Common myeloid progenitor, CD34-positive (primary cell): ENCODE data around the gene TOP2A.

Source experiments
- CTCF ChIA-PET: fragments of 350-600 bp; sonication (Branson Sonifier 250); formaldehyde crosslinking; loops from one replicate; lab custom pipeline; 2021; ENCODE audit warnings: antibody characterized with exemption; lab: Charles Lee
- POLR2A ChIA-PET: fragments of 350-600 bp; sonication (Branson Sonifier 250); formaldehyde crosslinking; loops from one replicate; lab custom pipeline; 2021; ENCODE audit warnings: antibody characterized with exemption; lab: Charles Lee
- DNase-seq, 3 donors: peaks; one replicate each; pipeline versions ENCODE4 v3.0.0 to v3.0.0-alpha.2; 2013
- H3K27ac ChIP-seq, 2 experiments: 1 replicate in 1 of 2; 2 replicates in 1 of 2; pipeline ENCODE4 v1.7.0; 2013; ENCODE audit warnings: inconsistent platforms in 2 of 2, low read length in 2 of 2, mild to moderate bottlenecking in 2 of 2, low read depth in 1 of 2, moderate library complexity in 1 of 2; ENCODE audit not compliant: severe bottlenecking in 2 of 2, insufficient read depth in 1 of 2, poor library complexity in 1 of 2
- H3K27me3 ChIP-seq, 5 experiments: replicated peaks in 2 of 5; 1 replicate in 3 of 5; 2 replicates in 2 of 5; pipeline versions ENCODE4 v1.6.1 to v1.7.0; 2013; ENCODE audit warnings: low read length in 4 of 5, mild to moderate bottlenecking in 2 of 5, moderate library complexity in 2 of 5, inconsistent platforms in 1 of 5; ENCODE audit not compliant: insufficient read depth in 5 of 5, control insufficient read depth in 4 of 5
- H3K36me3 ChIP-seq, 4 experiments: 1 replicate in 2 of 4; 2 replicates in 2 of 4; pipeline versions ENCODE4 v1.6.1 to v1.7.0; 2013; ENCODE audit warnings: low read length in 3 of 4, control low read depth in 1 of 4, mild to moderate bottlenecking in 1 of 4; ENCODE audit not compliant: control insufficient read depth in 4 of 4, insufficient read depth in 4 of 4
- H3K4me1 ChIP-seq, 4 experiments: 1 replicate in 3 of 4; 2 replicates in 1 of 4; pipeline versions ENCODE4 v1.6.1 to v1.7.1; 2013; ENCODE audit warnings: low read length in 3 of 4, mild to moderate bottlenecking in 3 of 4, control low read depth in 1 of 4, inconsistent platforms in 1 of 4, moderate library complexity in 1 of 4; ENCODE audit not compliant: control insufficient read depth in 4 of 4, insufficient read depth in 4 of 4; ENCODE audit errors: control extremely low read depth in 1 of 4
- H3K4me3 ChIP-seq, 7 experiments: 1 replicate in 4 of 7; 2 replicates in 3 of 7; pipeline versions ENCODE4 v1.5.1 to v1.7.0; 2013; ENCODE audit warnings: mild to moderate bottlenecking in 7 of 7, low read length in 6 of 7, moderate library complexity in 6 of 7, inconsistent platforms in 2 of 7, low read depth in 2 of 7, control low read depth in 1 of 7; ENCODE audit not compliant: insufficient read depth in 4 of 7, control insufficient read depth in 1 of 7; ENCODE audit errors: extremely low read depth in 1 of 7
- H3K9me3 ChIP-seq, 5 experiments: 1 replicate in 4 of 5; 2 replicates in 1 of 5; pipeline versions ENCODE4 v1.6.1 to v1.7.1; 2013; ENCODE audit warnings: low read length in 4 of 5, mild to moderate bottlenecking in 2 of 5, inconsistent platforms in 1 of 5, low read depth in 1 of 5, moderate library complexity in 1 of 5; ENCODE audit not compliant: control insufficient read depth in 4 of 5, insufficient read depth in 2 of 5; ENCODE audit errors: control extremely low read depth in 1 of 5
- WGBS: methylation state at CpG from one replicate; pipeline ENCODE4 v1.1.5; 2013; ENCODE audit not compliant: insufficient coverage; 5-methylcytosine and 5-hydroxymethylcytosine counted together

Gene TOP2A

GRCh38 chr17:40430272-40431230 lies 12.9 kb upstream of the TOP2A start:
- Histone ChIP-seq H3K4me3 (no peak overlapping the region), H3K36me3 (no peaks in the 10 kb centered on the region), H3K9me3 (no peaks in the 10 kb centered on the region), H3K4me1 (peaks cover 0 to 21% (median 13%) of the 10 kb centered on the region in 4 experiments), H3K27me3 (no peaks in the 10 kb centered on the region), H3K27ac (no peak overlapping the region)
- POLR2A ChIA-PET = no interaction called here
- 98% methylated on average over 10 of the region's 10 CpGs for WGBS
- no peak for DNase-seq
- CTCF ChIA-PET = interaction anchor here (0.8 to 5.3 kb wide), 6 partner anchors 8 to 110 kb away, joined by 3 to 22 read pairs (median 4); partner anchors contain the start of gene TOP2A

DNA sequence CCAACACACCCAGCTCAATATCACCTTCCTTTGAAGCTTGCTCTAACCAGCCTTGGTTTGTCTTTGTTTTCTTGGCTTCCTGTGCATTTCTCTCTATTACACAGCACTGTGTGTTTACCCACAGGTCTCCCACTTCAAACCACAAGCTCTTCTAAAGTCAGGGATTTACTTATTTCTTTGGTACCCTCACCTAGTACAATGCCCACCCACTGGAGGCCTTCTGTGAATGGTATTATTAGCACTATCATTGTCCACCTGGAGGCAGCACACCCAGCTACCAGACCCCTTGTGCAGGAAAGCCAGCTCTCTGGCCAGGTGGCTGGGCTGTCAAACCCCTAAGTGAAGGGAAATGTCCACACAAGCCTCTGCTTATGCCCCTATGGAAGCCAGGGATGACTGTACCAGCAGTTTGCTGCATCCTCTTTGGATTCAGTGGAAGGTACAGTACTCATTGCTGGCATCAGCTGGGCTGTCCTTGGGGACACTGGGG lies 9.4 kb upstream of the TOP2A start:
- no peak overlapping the region for H3K4me3 ChIP-seq
- peaks cover 0 to 23% (median 15%) of the 10 kb centered on the region in 4 experiments for H3K4me1 ChIP-seq
- no peak for DNase-seq
- CTCF ChIA-PET = interaction anchor here (0.9 to 1.8 kb wide), 8 partner anchors 9 to 113 kb away, joined by 3 to 7 read pairs (median 5); partner anchors contain the start of genes IGFBP4 and TOP2A
- no peaks in the 10 kb centered on the region for H3K27me3 ChIP-seq
- H3K9me3 ChIP-seq = no peaks in the 10 kb centered on the region
- H3K27ac ChIP-seq = no peak overlapping the region
- POLR2A ChIA-PET = no interaction called here
- H3K36me3 ChIP-seq = no peaks in the 10 kb centered on the region

DNA sequence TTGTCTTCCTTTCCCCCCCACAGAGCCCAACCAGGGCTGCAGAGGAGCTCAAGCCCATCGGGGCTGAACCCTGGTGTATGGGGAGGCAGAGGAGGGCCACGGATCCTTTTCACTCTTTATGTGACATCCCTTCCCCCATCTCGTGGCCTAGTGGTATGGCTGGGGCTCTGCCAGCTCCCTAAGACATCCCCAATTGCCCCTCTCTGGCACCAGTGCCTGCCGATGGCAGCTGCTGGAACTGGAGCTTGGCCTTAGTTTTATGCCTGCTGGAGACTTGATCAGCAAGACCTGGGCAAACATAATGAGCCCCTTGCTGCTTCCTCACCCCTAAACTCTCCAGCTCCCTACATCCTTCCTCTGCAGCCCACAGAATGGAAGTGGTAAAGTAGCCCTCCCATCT lies 8.0 kb upstream of the TOP2A start:
- whole genome bisulfite sequencing = 0% methylated on average over 2 of the region's 4 CpGs
- Histone ChIP-seq H3K36me3 (no peaks in the 10 kb centered on the region), H3K4me3 (no peak overlapping the region), H3K4me1 (peaks cover 0 to 23% (median 15%) of the 10 kb centered on the region in 4 experiments), H3K27me3 (no peaks in the 10 kb centered on the region), H3K27ac (no peak overlapping the region), H3K9me3 (no peaks in the 10 kb centered on the region)
- CTCF ChIA-PET = interaction anchor here (0.9 to 1.9 kb wide), 4 partner anchors 8 to 133 kb away, joined by 3 to 6 read pairs (median 5); partner anchors contain the start of genes IGFBP4 and TOP2A
- POLR2A ChIA-PET = no interaction called here
- DNase-seq = peak in 1 of 3 donors; percentile 48

GRCh38 chr17:40422990-40423633 lies 5.4 kb upstream of the TOP2A start:
- ChIA-PET POLR2A (no interaction called here), CTCF (interaction anchor here (1.0 to 3.5 kb wide), 3 partner anchors 9 to 137 kb away, joined by 3 to 22 read pairs (median 4); no protein-coding TSS in a partner anchor)
- DNase-seq = no peak
- Histone ChIP-seq H3K9me3 (no peaks in the 10 kb centered on the region), H3K4me1 (peaks cover 3 to 44% (median 31%) of the 10 kb centered on the region in 4 experiments), H3K4me3 (no peak overlapping the region), H3K36me3 (no peaks in the 10 kb centered on the region), H3K27ac (no peak overlapping the region), H3K27me3 (no peaks in the 10 kb centered on the region)
- 100% methylated on average over 1 of the region's 3 CpGs for WGBS

DNA sequence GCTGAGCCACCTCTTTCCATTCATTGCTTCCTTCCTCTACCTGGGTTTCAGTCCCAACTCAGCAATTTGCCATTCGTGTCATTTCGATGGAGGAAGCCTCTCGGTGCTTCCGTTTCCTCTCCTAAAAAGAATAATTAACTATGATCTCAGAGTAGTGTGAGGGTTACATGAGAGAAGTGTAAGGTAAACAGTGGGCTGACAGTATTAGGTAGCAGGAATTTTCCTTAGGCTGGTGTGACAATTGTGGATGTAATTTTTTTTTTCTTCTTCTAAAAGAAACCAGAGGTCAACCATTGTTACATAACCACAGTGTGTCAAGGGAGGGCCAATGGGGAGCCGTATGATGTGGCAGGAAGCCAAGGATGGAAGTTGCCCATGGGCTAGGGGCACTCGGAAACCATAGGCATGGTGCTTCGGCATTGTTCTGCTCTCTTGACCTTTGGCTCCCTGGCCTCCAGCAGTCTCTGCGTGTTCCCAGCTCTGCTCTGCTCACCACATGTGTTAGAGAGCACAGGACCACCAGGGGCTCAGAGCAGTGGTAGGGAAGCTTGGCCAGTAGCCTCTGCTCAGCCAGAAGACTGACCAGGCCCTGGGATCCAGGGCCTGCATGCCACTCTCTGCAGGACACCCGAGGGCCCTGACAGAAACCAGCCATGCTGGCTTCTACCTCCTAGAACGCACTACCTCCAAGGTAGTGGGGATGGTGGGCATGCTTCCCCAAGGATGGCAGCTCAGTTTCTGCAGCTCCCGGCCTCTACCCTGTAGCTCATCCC lies 2.0 kb upstream of the TOP2A start:
- 64% methylated on average over 6 of the region's 11 CpGs for WGBS
- peak in 1 of 3 donors; percentile 33 for DNase-seq
- ChIA-PET CTCF (interaction anchor here (0.6 to 3.5 kb wide), 8 partner anchors 9 to 137 kb away, joined by 3 to 22 read pairs (median 3); no protein-coding TSS in a partner anchor), POLR2A (no interaction called here)
- Histone ChIP-seq H3K27ac (no peak overlapping the region), H3K4me1 (peaks cover 12 to 42% (median 30%) of the 10 kb centered on the region in 4 experiments), H3K27me3 (no peaks in the 10 kb centered on the region), H3K36me3 (peaks cover 0 to 9% (median 0%) of the 10 kb centered on the region in 4 experiments), H3K9me3 (no peaks in the 10 kb centered on the region), H3K4me3 (no peak overlapping the region)

DNA sequence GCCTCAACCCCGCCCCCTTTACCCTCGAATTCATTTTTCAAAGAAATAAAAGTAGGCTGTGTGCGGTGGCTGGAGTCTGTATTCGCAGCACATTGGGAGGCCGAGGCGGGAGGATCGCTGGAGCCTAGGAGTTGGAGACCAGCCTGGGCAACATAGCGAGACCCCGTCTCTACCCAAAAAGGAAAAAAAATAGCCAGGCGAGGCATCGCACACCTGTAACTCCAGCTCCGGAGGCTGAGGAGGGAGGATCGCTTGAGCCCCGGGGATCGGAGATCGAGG lies 671 bp upstream of the TOP2A start:
- no peak for DNase-seq
- H3K36me3 ChIP-seq = peaks cover 0 to 18% (median 0%) of the 10 kb centered on the region in 4 experiments
- H3K4me1 ChIP-seq = peaks cover 12 to 42% (median 30%) of the 10 kb centered on the region in 4 experiments
- no peaks in the 10 kb centered on the region for H3K9me3 ChIP-seq
- H3K27ac ChIP-seq = peak overlapping the region in 1 of 2 experiments; percentile 70
- ChIA-PET CTCF (interaction anchor here (0.6 to 8.2 kb wide), 13 partner anchors 7 to 144 kb away, joined by 3 to 51 read pairs (median 3); partner anchors contain the start of gene RARA), POLR2A (interaction anchor here (0.6 kb wide), 1 partner anchor 115 kb away, joined by 4 read pairs; no protein-coding TSS in a partner anchor)
- 95% methylated on average over 13 of the region's 16 CpGs for WGBS
- no peaks in the 10 kb centered on the region for H3K27me3 ChIP-seq
- peak overlapping the region; percentile 85 to 100 (median 94) for H3K4me3 ChIP-seq
